HG03060 (cell line): ENCODE data around the gene PKNOX2.

Experiments used
- ATAC-seq: cut with Tn5 transposase; IDR thresholded peaks from one replicate; pipeline ENCODE4 v1.9.1; 2021; ENCODE audit warnings: low read depth, moderate number of reproducible peaks; ENCODE audit not compliant: unreplicated experiment

PKNOX2 gene

GRCh38 chr11:125372911-125373310 is 208.4 kb downstream of the PKNOX2 start:
- no peak for ATAC-seq

- ATAC-seq, result no peak
Observed at GRCh38 chr11:125373426-125374391, 209.2 kb downstream of the PKNOX2 start.

- ATAC-seq, result no peak
Observed at GRCh38 chr11:125374398-125374797, 209.8 kb downstream of the PKNOX2 start.

GRCh38 chr11:125375146-125375545 is 210.6 kb downstream of the PKNOX2 start:
- ATAC-seq, result no peak

GRCh38 chr11:125376117-125376516 is 211.6 kb downstream of the PKNOX2 start:
- no peak for ATAC-seq

GRCh38 chr11:125376856-125377255 is 212.3 kb downstream of the PKNOX2 start:
- ATAC-seq, result no peak

GRCh38 chr11:125378083-125378482 is 213.5 kb downstream of the PKNOX2 start:
- no peak for ATAC-seq

GRCh38 chr11:125378571-125378970 is 214.0 kb downstream of the PKNOX2 start:
- no peak for ATAC-seq

GRCh38 chr11:125379565-125379964 is 215.0 kb downstream of the PKNOX2 start:
- no peak for ATAC-seq

- no peak for ATAC-seq
Observed at GRCh38 chr11:125379981-125380380, 215.4 kb downstream of the PKNOX2 start.

- no peak for ATAC-seq
Observed at GRCh38 chr11:125380756-125381445, 216.3 kb downstream of the PKNOX2 start.

GRCh38 chr11:125381499-125382044 is 217.0 kb downstream of the PKNOX2 start:
- ATAC-seq, result no peak

GRCh38 chr11:125382314-125382791 is 217.8 kb downstream of the PKNOX2 start:
- ATAC-seq, result no peak

- ATAC-seq, result no peak
Observed at GRCh38 chr11:125382822-125383221, 218.3 kb downstream of the PKNOX2 start.

GRCh38 chr11:125384825-125385224 is 220.3 kb downstream of the PKNOX2 start:
- no peak for ATAC-seq

GRCh38 chr11:125387901-125388300 is 223.3 kb downstream of the PKNOX2 start:
- ATAC-seq, result no peak

GRCh38 chr11:125388611-125389010 is 224.1 kb downstream of the PKNOX2 start:
- ATAC-seq, result no peak

GRCh38 chr11:125389339-125390166 is 225.0 kb downstream of the PKNOX2 start:
- no peak for ATAC-seq

GRCh38 chr11:125390946-125391345 is 226.4 kb downstream of the PKNOX2 start:
- ATAC-seq, result no peak

GRCh38 chr11:125393331-125393730 is 228.8 kb downstream of the PKNOX2 start:
- no peak for ATAC-seq
